Measurements from ENCODE around the gene PRKAB1. TPM values are rescaled to one million over a fixed set of nuclear protein-coding genes. Genes with fewer than 3 reads are reported as not detected.

The PRKAB1 gene
- total and polyA plus RNA-seq, 9 of the 15 experiments (the other 6 are each of a cell fraction or from before 2014, with no cell fraction given), result 32.6 to 94.2 (median 63.8) TPM

DNA sequence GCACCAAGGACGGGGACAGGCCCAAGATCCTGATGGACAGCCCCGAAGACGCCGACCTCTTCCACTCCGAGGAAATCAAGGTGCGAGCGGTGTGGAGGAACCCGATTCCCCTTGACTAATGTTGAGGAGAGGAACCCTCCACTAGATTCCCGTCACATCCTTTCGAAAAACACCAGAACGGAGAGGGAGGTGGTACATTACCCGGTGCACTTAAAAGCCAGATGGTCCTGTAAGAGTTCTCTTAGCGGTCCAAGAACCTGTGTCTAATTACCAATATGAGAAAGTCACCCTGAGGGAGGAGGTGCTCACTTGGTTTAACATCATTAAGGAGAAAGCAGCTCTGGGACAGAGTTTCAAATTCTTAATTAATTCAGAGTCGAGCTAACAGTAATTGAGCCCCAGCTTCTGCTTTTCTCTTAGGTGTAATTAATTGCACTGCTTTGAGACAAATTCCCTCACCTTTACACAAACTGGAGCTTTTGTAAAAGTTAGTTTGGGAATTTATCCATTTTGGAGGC lies 450 bp downstream of the PRKAB1 start (continued):
- TF ChIP-seq, protein P1, sequence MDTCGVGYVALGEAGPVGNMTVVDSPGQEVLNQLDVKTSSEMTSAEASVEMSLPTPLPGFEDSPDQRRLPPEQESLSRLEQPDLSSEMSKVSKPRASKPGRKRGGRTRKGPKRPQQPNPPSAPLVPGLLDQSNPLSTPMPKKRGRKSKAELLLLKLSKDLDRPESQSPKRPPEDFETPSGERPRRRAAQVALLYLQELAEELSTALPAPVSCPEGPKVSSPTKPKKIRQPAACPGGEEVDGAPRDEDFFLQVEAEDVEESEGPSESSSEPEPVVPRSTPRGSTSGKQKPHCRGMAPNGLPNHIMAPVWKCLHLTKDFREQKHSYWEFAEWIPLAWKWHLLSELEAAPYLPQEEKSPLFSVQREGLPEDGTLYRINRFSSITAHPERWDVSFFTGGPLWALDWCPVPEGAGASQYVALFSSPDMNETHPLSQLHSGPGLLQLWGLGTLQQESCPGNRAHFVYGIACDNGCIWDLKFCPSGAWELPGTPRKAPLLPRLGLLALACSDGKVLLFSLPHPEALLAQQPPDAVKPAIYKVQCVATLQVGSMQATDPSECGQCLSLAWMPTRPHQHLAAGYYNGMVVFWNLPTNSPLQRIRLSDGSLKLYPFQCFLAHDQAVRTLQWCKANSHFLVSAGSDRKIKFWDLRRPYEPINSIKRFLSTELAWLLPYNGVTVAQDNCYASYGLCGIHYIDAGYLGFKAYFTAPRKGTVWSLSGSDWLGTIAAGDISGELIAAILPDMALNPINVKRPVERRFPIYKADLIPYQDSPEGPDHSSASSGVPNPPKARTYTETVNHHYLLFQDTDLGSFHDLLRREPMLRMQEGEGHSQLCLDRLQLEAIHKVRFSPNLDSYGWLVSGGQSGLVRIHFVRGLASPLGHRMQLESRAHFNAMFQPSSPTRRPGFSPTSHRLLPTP (IDR thresholded peaks at IDR 0.05; ENCODE audit: borderline replicate concordance, extremely low read depth, insufficient read length), result no peak
- TF ChIP-seq LARP7 (IDR thresholded peaks at IDR 0.05) (no peak), EHMT2 (IDR thresholded peaks at IDR 0.05) (no peak), BRCA1 (IDR thresholded peaks at IDR 0.05) (no peak), BRCA1 (CRISPR knock-in tag; IDR thresholded peaks at IDR 0.05) (no peak), BRD4 (IDR thresholded peaks at IDR 0.05) (peak; percentile 78), NFXL1 (CRISPR knock-in tag; IDR thresholded peaks at IDR 0.05) (no peak), NR4A1 (CRISPR knock-in tag; IDR thresholded peaks at IDR 0.05) (no peak), NR4A1 (tag; IDR thresholded peaks at IDR 0.05) (0 out of 2 replicates have a peak, but pooled peaks have one; percentile 4), CBX8 (IDR thresholded peaks at IDR 0.05; ENCODE audit: borderline replicate concordance, extremely low read depth, low read depth, low read length, poor library complexity, severe bottlenecking) (no peak), FOS (IDR thresholded peaks at IDR 0.05; ENCODE audit: extremely low read depth, insufficient read length) (no peak), SETDB1 (IDR thresholded peaks at IDR 0.05; ENCODE audit: low read length) (no peak), SAP30 (IDR thresholded peaks at IDR 0.05; ENCODE audit: borderline replicate concordance, insufficient read depth, low read depth, low read length, poor library complexity, severe bottlenecking) (no peak), ZC3H4 (CRISPR knock-in tag; IDR thresholded peaks at IDR 0.05; ENCODE audit: borderline replicate concordance) (peak; percentile 7; the same call in 1 of the 2 replicates), ZC3H8 (IDR thresholded peaks at IDR 0.05) (no peak), ZFP30 (CRISPR knock-in tag; IDR thresholded peaks at IDR 0.05; ENCODE audit: borderline replicate concordance) (no peak), HMG20A (CRISPR knock-in tag; conservative IDR thresholded peaks at IDR 0.05) (no peak), POLR2B (IDR thresholded peaks at IDR 0.05; ENCODE audit: low read depth, partially characterized antibody) (no peak), MCM5 (IDR thresholded peaks at IDR 0.05; ENCODE audit: low read depth) (no peak), HDGF (IDR thresholded peaks at IDR 0.05) (no peak), ATF7 (IDR thresholded peaks at IDR 0.05) (no peak)
- TF ChIP-seq, protein P2, sequence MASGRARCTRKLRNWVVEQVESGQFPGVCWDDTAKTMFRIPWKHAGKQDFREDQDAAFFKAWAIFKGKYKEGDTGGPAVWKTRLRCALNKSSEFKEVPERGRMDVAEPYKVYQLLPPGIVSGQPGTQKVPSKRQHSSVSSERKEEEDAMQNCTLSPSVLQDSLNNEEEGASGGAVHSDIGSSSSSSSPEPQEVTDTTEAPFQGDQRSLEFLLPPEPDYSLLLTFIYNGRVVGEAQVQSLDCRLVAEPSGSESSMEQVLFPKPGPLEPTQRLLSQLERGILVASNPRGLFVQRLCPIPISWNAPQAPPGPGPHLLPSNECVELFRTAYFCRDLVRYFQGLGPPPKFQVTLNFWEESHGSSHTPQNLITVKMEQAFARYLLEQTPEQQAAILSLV (tag; IDR thresholded peaks at IDR 0.05), result no peak
- TF ChIP-seq, protein P3, sequence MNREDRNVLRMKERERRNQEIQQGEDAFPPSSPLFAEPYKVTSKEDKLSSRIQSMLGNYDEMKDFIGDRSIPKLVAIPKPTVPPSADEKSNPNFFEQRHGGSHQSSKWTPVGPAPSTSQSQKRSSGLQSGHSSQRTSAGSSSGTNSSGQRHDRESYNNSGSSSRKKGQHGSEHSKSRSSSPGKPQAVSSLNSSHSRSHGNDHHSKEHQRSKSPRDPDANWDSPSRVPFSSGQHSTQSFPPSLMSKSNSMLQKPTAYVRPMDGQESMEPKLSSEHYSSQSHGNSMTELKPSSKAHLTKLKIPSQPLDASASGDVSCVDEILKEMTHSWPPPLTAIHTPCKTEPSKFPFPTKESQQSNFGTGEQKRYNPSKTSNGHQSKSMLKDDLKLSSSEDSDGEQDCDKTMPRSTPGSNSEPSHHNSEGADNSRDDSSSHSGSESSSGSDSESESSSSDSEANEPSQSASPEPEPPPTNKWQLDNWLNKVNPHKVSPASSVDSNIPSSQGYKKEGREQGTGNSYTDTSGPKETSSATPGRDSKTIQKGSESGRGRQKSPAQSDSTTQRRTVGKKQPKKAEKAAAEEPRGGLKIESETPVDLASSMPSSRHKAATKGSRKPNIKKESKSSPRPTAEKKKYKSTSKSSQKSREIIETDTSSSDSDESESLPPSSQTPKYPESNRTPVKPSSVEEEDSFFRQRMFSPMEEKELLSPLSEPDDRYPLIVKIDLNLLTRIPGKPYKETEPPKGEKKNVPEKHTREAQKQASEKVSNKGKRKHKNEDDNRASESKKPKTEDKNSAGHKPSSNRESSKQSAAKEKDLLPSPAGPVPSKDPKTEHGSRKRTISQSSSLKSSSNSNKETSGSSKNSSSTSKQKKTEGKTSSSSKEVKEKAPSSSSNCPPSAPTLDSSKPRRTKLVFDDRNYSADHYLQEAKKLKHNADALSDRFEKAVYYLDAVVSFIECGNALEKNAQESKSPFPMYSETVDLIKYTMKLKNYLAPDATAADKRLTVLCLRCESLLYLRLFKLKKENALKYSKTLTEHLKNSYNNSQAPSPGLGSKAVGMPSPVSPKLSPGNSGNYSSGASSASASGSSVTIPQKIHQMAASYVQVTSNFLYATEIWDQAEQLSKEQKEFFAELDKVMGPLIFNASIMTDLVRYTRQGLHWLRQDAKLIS (CRISPR knock-in tag; IDR thresholded peaks at IDR 0.05), result peak; percentile 80; the same call in 1 of the 2 replicates

Data from K562 (cell line).